Left ventricle myocardium inferior (tissue), 1 donor: ENCODE results near the gene DNAJC28. TPM values are rescaled to one million over a fixed set of nuclear protein-coding genes. Genes with fewer than 3 reads are reported as not detected.

Experiments
- DNase-seq: peaks from one replicate; pipeline ENCODE4 v3.0.0-alpha.2; 2020
- H3K27ac ChIP-seq: fragments of 200-600 bp; replicated peaks from 2 replicates; pipeline ENCODE4 v1.8.0; 2021
- H3K27me3 ChIP-seq: fragments of 200-600 bp; 2 replicates; pipeline ENCODE4 v1.8.0; 2021; ENCODE audit warnings: low read depth
- H3K36me3 ChIP-seq: fragments of 200-600 bp; 2 replicates; pipeline ENCODE4 v1.8.0; 2021
- H3K4me1 ChIP-seq: fragments of 200-600 bp; 2 replicates; pipeline ENCODE4 v1.8.0; 2021
- H3K4me3 ChIP-seq: fragments of 200-600 bp; 2 replicates; pipeline ENCODE4 v1.8.0; 2021; ENCODE audit warnings: mild to moderate bottlenecking, moderate library complexity
- H3K9me3 ChIP-seq: fragments of 200-600 bp; replicated peaks from 2 replicates; pipeline ENCODE4 v1.8.0; 2021
- intact Hi-C: fragments of 100-400 bp; cut with micrococcal nuclease; formaldehyde crosslinking; loops from one replicate; pipeline ENCODE4 v1.11.0; 2022
- total RNA-seq: library from RNA; stranded (reverse); fragmentation: NEBNext Ultra II Directional; extraction: Animal tissue kit (Norgen Biotek cat#: 25700); gene quantifications from one replicate; pipeline ENCODE4 v1.2.1, GENCODE V29; 2021
- TF ChIP-seq, protein P1 (sequence below): fragments of 200-600 bp; IDR thresholded peaks from 2 replicates; pipeline ENCODE4 v1.8.0; 2021; ENCODE audit warnings: antibody characterized with exemption, mild to moderate bottlenecking, borderline replicate concordance
- donor health status: DM: no; HTN: yes; CAD: no; lungs with severe emphysema.

Gene DNAJC28
- total RNA-seq, 1 donor from 2014 or later, result 6.5 TPM

DNA sequence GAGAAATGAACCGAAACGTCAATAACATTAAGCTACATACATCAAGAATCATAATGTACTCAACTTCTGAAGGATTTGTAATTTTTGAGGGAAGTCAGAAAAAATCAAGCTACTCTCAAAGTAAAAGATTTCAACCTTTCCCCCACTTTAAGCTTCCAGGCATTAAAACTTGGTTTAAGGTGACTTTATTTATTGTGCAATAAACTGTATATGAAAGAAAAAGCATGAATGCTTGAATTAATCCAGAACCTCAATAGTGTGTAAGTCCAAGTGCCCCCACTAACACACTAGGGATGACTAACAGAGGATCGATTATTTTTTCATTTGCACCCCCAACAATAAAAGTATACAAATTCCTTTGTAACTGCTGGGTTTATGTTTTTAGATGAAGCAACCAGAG is 39.5 kb upstream of the DNAJC28 start:
- TF ChIP-seq, protein P1, sequence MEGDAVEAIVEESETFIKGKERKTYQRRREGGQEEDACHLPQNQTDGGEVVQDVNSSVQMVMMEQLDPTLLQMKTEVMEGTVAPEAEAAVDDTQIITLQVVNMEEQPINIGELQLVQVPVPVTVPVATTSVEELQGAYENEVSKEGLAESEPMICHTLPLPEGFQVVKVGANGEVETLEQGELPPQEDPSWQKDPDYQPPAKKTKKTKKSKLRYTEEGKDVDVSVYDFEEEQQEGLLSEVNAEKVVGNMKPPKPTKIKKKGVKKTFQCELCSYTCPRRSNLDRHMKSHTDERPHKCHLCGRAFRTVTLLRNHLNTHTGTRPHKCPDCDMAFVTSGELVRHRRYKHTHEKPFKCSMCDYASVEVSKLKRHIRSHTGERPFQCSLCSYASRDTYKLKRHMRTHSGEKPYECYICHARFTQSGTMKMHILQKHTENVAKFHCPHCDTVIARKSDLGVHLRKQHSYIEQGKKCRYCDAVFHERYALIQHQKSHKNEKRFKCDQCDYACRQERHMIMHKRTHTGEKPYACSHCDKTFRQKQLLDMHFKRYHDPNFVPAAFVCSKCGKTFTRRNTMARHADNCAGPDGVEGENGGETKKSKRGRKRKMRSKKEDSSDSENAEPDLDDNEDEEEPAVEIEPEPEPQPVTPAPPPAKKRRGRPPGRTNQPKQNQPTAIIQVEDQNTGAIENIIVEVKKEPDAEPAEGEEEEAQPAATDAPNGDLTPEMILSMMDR, result no peak
- Histone ChIP-seq H3K27ac (no peak overlapping the region), H3K4me3 (no peak overlapping the region), H3K27me3 (no peaks in the 10 kb centered on the region), H3K9me3 (no peaks in the 10 kb centered on the region), H3K36me3 (peaks cover 98% of the 10 kb centered on the region), H3K4me1 (no peaks in the 10 kb centered on the region)
- intact Hi-C loops, result no loop called here
- DNase-seq, result no peak

DNA sequence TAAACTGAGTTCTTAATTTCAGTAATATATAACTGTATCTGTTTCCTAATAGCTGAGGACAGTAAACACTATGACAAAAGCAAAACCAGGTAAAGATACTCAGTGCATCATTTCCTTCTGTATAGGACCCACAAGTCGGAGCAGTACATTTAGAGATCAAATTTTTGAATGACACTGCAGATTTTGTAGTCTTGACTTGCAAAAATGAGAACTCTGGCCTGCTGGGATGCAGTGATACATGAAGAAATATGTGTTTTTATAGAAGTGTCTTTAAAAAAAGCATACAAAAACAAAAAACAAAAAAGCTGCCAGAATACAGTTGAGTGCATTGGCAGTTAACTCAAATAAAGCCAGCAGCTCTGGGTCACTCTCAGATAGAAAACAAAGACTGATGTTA is 31.4 kb upstream of the DNAJC28 start:
- H3K4me1 ChIP-seq, result no peaks in the 10 kb centered on the region
- no peak overlapping the region for H3K27ac ChIP-seq
- intact Hi-C loops, result no loop called here
- DNase-seq, result no peak
- no peaks in the 10 kb centered on the region for H3K27me3 ChIP-seq
- no peaks in the 10 kb centered on the region for H3K9me3 ChIP-seq
- no peak overlapping the region for H3K4me3 ChIP-seq
- H3K36me3 ChIP-seq, result peaks cover 64% of the 10 kb centered on the region
- TF ChIP-seq, protein P1, result no peak

DNA sequence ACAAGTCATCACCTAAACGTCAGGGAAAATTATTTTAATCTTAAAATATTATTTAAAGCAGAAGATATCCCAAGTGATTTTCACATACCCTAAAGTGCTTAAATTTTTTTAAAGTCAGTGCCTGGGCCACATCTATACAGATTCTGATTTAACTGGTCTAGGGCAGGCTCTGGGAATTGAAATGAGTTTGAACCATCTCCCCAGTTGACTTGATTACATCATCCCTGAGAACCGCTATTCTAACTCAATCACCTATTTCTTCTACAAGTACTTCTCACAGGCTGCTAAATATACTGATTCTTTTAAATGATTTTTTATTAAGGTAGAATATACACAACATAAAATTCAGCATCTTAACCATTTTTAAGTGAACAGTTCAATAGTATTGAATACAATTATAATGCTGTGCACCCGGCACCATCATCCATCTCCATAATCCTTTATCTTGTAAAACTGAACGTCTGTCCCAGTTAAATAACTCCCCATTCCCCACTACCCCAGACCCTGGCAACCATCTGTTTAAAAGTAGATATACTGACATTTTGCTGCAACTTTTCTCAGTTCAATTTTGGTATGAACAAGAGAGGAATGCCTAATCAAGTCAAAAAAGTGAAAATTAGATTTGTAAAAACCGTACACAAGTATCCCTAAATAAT is 30.9 kb upstream of the DNAJC28 start:
- intact Hi-C loops, result no loop called here
- H3K9me3 ChIP-seq, result no peaks in the 10 kb centered on the region
- no peak for DNase-seq
- no peaks in the 10 kb centered on the region for H3K27me3 ChIP-seq
- H3K27ac ChIP-seq, result no peak overlapping the region
- peaks cover 63% of the 10 kb centered on the region for H3K36me3 ChIP-seq
- no peaks in the 10 kb centered on the region for H3K4me1 ChIP-seq
- H3K4me3 ChIP-seq, result no peak overlapping the region
- TF ChIP-seq, protein P1, result no peak

DNA sequence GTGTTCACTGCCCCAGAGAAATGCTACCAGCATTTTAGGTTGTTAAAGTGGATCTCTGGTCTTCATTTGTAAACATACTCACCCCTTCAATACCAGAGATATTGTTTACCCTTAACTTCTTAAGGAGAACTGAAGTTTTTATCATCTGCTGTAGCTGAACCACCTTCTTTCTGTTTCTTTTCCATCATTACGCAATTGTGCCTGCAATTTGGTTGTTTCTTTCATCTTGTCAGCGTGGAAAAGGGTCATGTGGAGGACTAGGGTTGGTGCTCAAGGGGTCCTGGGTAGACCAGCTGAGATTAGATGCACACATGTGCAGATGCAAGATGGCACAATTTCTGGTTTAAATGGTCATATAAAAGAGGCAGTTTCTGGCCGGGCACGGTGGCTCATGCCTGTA is 27.4 kb upstream of the DNAJC28 start:
- no peak overlapping the region for H3K27ac ChIP-seq
- H3K4me3 ChIP-seq, result no peak overlapping the region
- intact Hi-C loops, result no loop called here
- H3K27me3 ChIP-seq, result no peaks in the 10 kb centered on the region
- H3K4me1 ChIP-seq, result no peaks in the 10 kb centered on the region
- peaks cover 70% of the 10 kb centered on the region for H3K36me3 ChIP-seq
- TF ChIP-seq, protein P1, result no peak
- no peaks in the 10 kb centered on the region for H3K9me3 ChIP-seq
- DNase-seq, result no peak

DNA sequence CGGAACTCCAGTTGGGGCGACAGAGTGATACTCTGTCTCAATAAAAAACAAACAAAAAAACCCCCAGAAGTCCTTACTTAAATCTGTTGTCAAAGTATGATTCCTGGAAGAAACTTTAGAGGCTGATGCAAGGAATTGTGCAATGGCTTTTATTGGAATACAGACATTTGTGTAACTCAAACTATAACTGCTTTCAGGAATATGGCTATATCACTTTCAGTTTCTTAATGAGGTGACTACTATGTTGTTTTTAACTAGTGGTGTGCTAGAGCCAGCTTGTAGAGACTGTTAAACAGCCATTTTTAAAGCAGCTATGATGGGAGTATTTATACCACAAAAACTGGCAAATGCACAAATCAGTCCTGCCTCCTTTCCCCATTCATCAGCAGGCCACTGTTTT is 22.7 kb upstream of the DNAJC28 start:
- Histone ChIP-seq H3K36me3 (peaks cover 89% of the 10 kb centered on the region), H3K4me1 (no peaks in the 10 kb centered on the region)

More for the DNA sequence above, 22.7 kb upstream of the DNAJC28 start:
- no peak overlapping the region for H3K27ac ChIP-seq
- H3K27me3 ChIP-seq, result no peaks in the 10 kb centered on the region
- no peak for DNase-seq
- H3K4me3 ChIP-seq, result no peak overlapping the region
- intact Hi-C loops, result no loop called here
- TF ChIP-seq, protein P1, result no peak
- H3K9me3 ChIP-seq, result no peaks in the 10 kb centered on the region
